ENCODE measurements around the gene CAMTA1. TPM values are rescaled to one million over a fixed set of nuclear protein-coding genes. Genes with fewer than 3 reads are reported as not detected.

Gene CAMTA1
- total and polyA plus RNA-seq, 9 of the 15 experiments (the other 6 are each of a cell fraction or from before 2014, with no cell fraction given), result 43.9 to 161 (median 65.9) TPM

GRCh38 chr1:7076572-7076971, 291.3 kb downstream of the CAMTA1 start:
- Histone ChIP-seq H4K20me1 (replicated peaks; ENCODE audit: control insufficient read depth, insufficient read depth, low read length) (no peaks in the 10 kb centered on the region), H3K9ac (ENCODE audit: insufficient read depth in 1 of 2, low read depth in 2 of 2, low read length in 2 of 2) (no peak overlapping the region), H2AFZ (ENCODE audit: low read depth, low read length) (no peak overlapping the region), H3K9me3 (replicated peaks; ENCODE audit: control insufficient read depth, insufficient read depth, low read depth, low read length) (no peaks in the 10 kb centered on the region), H3K4me1 (replicated peaks in 1 of 2; ENCODE audit: control insufficient read depth in 2 of 2, insufficient read depth in 2 of 2, low read length in 2 of 2) (no peaks in the 10 kb centered on the region), H3K27me3 (ENCODE audit: control insufficient read depth in 2 of 2, insufficient read depth in 2 of 2, low read length in 2 of 2) (no peaks in the 10 kb centered on the region), H3K9me1 (ENCODE audit: control insufficient read depth, insufficient read depth, low read length) (no peaks in the 10 kb centered on the region), H3K27ac (ENCODE audit: extremely low read depth, low read depth, low read length) (no peak overlapping the region), H3K4me2 (ENCODE audit: insufficient read depth, low read length) (no peak overlapping the region), H3K79me2 (ENCODE audit: control insufficient read depth, insufficient read depth, low read length) (no peaks in the 10 kb centered on the region), H3K36me3 (ENCODE audit: control insufficient read depth, insufficient read depth, low read length) (no peaks in the 10 kb centered on the region), H3K4me3 (no peak overlapping the region)
- POLR2A ChIA-PET, result interaction anchor here (1.1 kb wide), 1 partner anchor 11 kb away, joined by 3 read pairs; no protein-coding TSS in a partner anchor
- CTCF ChIA-PET (ENCODE audit: low intra/inter-chr PET ratio), result interaction anchor here (0.6 kb wide), 1 partner anchor 187 kb away, joined by 4 read pairs; no protein-coding TSS in a partner anchor
- in situ Hi-C loops (cut with MboI) (no loop called here), intact Hi-C loops (cut with micrococcal nuclease) (loop anchor here (10.0 kb wide), 1 partner anchor 352 kb away; no protein-coding TSS in a partner anchor)
- WGBS (ENCODE audit: insufficient coverage, low coverage, missing lambda C conversion rate), result 2% methylated on average over 4 of the region's 4 CpGs
- no peak for ATAC-seq
- no peak for FAIRE-seq
- no TSS peak for BruUV-seq (replicated peaks)
- no peak for DNase-seq (ENCODE audit: extremely low read depth in 1 of 4, low spot score in 3 of 4)
- TF ChIP-seq MED1 (CRISPR knock-in tag; IDR thresholded peaks at IDR 0.05; ENCODE audit: borderline replicate concordance), result no peak
- no peak for TF ChIP-seq NFIX (CRISPR knock-in tag; IDR thresholded peaks at IDR 0.05; ENCODE audit: low read depth)
- TF ChIP-seq ZBED1 (IDR thresholded peaks at IDR 0.05), result no peak
- TF ChIP-seq ZNF696 (CRISPR knock-in tag; conservative IDR thresholded peaks at IDR 0.05), result no peak
- TF ChIP-seq MYC (IDR thresholded peaks at IDR 0.05; ENCODE audit: low read depth, low read length), result no peak
- no peak for TF ChIP-seq MYC (CRISPR knock-in tag; IDR thresholded peaks at IDR 0.05; ENCODE audit: borderline replicate concordance, low read depth)
- TF ChIP-seq CBFA2T2 (conservative IDR thresholded peaks at IDR 0.05), result no peak
- no peak for TF ChIP-seq CTCFL (IDR thresholded peaks at IDR 0.05; ENCODE audit: borderline replicate concordance, insufficient read depth, low read depth, low read length, poor library complexity, severe bottlenecking)
- TF ChIP-seq TGIF2 (CRISPR knock-in tag; IDR thresholded peaks at IDR 0.05), result no peak
- no peak for TF ChIP-seq ERF (CRISPR knock-in tag; IDR thresholded peaks at IDR 0.05)
- TF ChIP-seq MYNN (IDR thresholded peaks at IDR 0.05), result no peak
- no peak for TF ChIP-seq MYNN (CRISPR knock-in tag; IDR thresholded peaks at IDR 0.05)
- no peak for TF ChIP-seq ZNF311 (CRISPR knock-in tag; IDR thresholded peaks at IDR 0.05)
- no peak for TF ChIP-seq WHSC1 (IDR thresholded peaks at IDR 0.05; ENCODE audit: low read length)
- TF ChIP-seq SMARCA4 (IDR thresholded peaks at IDR 0.05), result no peak
- TF ChIP-seq MEIS2 (IDR thresholded peaks at IDR 0.05; ENCODE audit: partially characterized antibody), result no peak
- TF ChIP-seq ZNF518B (CRISPR knock-in tag; IDR thresholded peaks at IDR 0.05), result no peak
- no peak for TF ChIP-seq TCFL5 (CRISPR knock-in tag; conservative IDR thresholded peaks at IDR 0.05)
- no peak for TF ChIP-seq FIP1L1 (IDR thresholded peaks at IDR 0.05; ENCODE audit: low read depth, low read length, poor library complexity, severe bottlenecking)
- no peak for TF ChIP-seq HDAC6 (IDR thresholded peaks at IDR 0.05; ENCODE audit: low read depth, low read length)
- no peak for TF ChIP-seq BHLHE40 (IDR thresholded peaks at IDR 0.05; ENCODE audit: low read length)
